ENCODE data around the gene GFAP.

The GFAP gene

DNA sequence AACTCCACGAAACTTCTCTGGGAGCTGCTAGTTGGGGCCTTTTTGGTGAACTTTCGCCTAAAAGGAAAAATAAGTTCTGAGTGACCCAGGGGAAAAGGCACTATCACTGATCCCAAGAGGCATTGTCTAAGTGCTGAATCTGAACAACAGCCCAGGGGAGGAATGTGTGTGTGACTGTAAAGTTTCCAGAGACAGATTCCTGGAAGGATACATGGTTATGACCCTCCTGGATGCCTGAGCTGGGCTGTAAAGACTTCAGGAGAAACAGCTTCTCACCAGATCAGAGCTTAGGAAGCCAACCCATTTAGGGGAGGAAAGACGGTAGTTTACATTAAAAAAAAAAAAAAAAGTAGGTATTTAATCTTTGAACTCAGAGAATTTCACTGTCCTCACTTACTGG is 47.5 kb downstream of the GFAP start:
- Histone ChIP-seq H3K4me1 (ENCODE audit: insufficient read depth, low read length, poor library complexity, severe bottlenecking) (no peaks in the 10 kb centered on the region), H3K9ac (ENCODE audit: low read depth, low read length, poor library complexity, severe bottlenecking) (no peak overlapping the region), H3F3A (ENCODE audit: low read depth) (no peaks in the 10 kb centered on the region; the same call in 1 of the 2 replicates), H3K79me2 (ENCODE audit: insufficient read depth, low read length) (no peaks in the 10 kb centered on the region), H3K9me2 (replicated peaks; ENCODE audit: low read depth, low read length) (no peaks in the 10 kb centered on the region), H4K20me1 (ENCODE audit: insufficient read depth, low read length, poor library complexity, severe bottlenecking) (no peaks in the 10 kb centered on the region), H2AFZ (ENCODE audit: low read length) (no peak overlapping the region), H3K27me3 (ENCODE audit: insufficient read depth, low read length, poor library complexity, severe bottlenecking) (no peaks in the 10 kb centered on the region), H3K4me3 (ENCODE audit: low read length, poor library complexity, severe bottlenecking) (no peak overlapping the region), H3K36me3 (ENCODE audit: insufficient read depth, low read length) (peaks cover 77% of the 10 kb centered on the region), H3K4me2 (ENCODE audit: low read depth, low read length, poor library complexity, severe bottlenecking) (no peak overlapping the region), H3K9me3 (ENCODE audit: insufficient read depth, low read depth, low read length) (no peaks in the 10 kb centered on the region)
- TF ChIP-seq EZH2phosphoT487 (IDR thresholded peaks at IDR 0.05; ENCODE audit: borderline replicate concordance), result no peak
- TF ChIP-seq, protein P1, sequence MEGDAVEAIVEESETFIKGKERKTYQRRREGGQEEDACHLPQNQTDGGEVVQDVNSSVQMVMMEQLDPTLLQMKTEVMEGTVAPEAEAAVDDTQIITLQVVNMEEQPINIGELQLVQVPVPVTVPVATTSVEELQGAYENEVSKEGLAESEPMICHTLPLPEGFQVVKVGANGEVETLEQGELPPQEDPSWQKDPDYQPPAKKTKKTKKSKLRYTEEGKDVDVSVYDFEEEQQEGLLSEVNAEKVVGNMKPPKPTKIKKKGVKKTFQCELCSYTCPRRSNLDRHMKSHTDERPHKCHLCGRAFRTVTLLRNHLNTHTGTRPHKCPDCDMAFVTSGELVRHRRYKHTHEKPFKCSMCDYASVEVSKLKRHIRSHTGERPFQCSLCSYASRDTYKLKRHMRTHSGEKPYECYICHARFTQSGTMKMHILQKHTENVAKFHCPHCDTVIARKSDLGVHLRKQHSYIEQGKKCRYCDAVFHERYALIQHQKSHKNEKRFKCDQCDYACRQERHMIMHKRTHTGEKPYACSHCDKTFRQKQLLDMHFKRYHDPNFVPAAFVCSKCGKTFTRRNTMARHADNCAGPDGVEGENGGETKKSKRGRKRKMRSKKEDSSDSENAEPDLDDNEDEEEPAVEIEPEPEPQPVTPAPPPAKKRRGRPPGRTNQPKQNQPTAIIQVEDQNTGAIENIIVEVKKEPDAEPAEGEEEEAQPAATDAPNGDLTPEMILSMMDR (conservative IDR thresholded peaks at IDR 0.05; ENCODE audit: low read length), result no peak

DNA sequence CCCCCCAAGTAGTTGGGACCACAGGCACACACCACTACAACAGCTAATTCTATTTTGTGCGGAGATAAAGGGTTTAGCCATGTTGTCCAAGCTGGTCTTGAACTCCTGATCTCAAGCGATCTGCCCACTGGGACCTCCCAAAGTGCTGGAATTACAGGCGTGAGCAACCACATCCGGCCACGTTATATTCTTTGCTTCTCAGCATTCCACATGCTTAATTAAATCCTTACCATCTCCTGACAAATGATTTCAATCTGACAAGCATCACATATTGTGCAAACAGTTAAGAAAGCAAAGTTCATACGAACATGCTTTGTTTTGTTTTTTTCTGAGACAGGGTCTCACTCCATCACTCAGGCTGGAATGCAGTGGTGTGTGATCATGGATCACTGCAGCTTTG is 49.4 kb downstream of the GFAP start:
- H3K9me2 ChIP-seq (replicated peaks; ENCODE audit: low read depth, low read length), result no peaks in the 10 kb centered on the region
- H3K4me3 ChIP-seq (ENCODE audit: low read length, poor library complexity, severe bottlenecking), result no peak overlapping the region
- H3K4me2 ChIP-seq (ENCODE audit: low read depth, low read length, poor library complexity, severe bottlenecking), result no peak overlapping the region
- TF ChIP-seq, protein P1 (conservative IDR thresholded peaks at IDR 0.05; ENCODE audit: low read length), result no peak
- TF ChIP-seq EZH2phosphoT487 (IDR thresholded peaks at IDR 0.05; ENCODE audit: borderline replicate concordance), result no peak
- H3F3A ChIP-seq (ENCODE audit: low read depth), result no peaks in the 10 kb centered on the region; the same call in 1 of the 2 replicates
- H3K79me2 ChIP-seq (ENCODE audit: insufficient read depth, low read length), result no peaks in the 10 kb centered on the region
- no peak overlapping the region for H2AFZ ChIP-seq (ENCODE audit: low read length)
- no peaks in the 10 kb centered on the region for H3K9me3 ChIP-seq (ENCODE audit: insufficient read depth, low read depth, low read length)
- H3K4me1 ChIP-seq (ENCODE audit: insufficient read depth, low read length, poor library complexity, severe bottlenecking), result no peaks in the 10 kb centered on the region
- peaks cover 78% of the 10 kb centered on the region; the same call in 1 of the 2 replicates for H3K36me3 ChIP-seq (ENCODE audit: insufficient read depth, low read length)
- no peaks in the 10 kb centered on the region for H3K27me3 ChIP-seq (ENCODE audit: insufficient read depth, low read length, poor library complexity, severe bottlenecking)
- H4K20me1 ChIP-seq (ENCODE audit: insufficient read depth, low read length, poor library complexity, severe bottlenecking), result no peaks in the 10 kb centered on the region
- no peak overlapping the region for H3K9ac ChIP-seq (ENCODE audit: low read depth, low read length, poor library complexity, severe bottlenecking)

DNA sequence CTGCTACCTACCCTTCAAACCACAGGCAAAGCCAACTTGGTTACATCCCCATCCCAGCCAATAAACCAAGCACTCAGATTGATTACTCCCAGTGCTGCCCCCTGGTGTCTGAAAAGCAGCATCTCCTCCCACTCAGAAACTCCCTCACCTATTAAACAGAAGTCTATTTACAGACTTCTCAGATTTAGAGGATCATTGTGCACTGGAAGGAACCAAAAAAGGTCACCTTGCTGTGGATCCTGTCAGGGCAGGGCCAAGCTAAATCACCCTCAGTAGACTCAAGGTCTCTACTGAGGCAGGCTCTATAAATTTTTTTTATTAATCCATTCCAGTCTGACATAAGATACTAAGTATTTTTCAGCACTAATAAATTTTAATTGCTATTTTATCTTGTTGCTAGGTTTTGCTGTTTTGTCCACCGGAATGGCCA is 50.1 kb downstream of the GFAP start:
- no peaks in the 10 kb centered on the region for H3K27me3 ChIP-seq (ENCODE audit: insufficient read depth, low read length, poor library complexity, severe bottlenecking)
- H3K9me3 ChIP-seq (ENCODE audit: insufficient read depth, low read depth, low read length), result no peaks in the 10 kb centered on the region
- no peaks in the 10 kb centered on the region for H3K79me2 ChIP-seq (ENCODE audit: insufficient read depth, low read length)
- H3K36me3 ChIP-seq (ENCODE audit: insufficient read depth, low read length), result peaks cover 81% of the 10 kb centered on the region; the same call in 1 of the 2 replicates
- no peak overlapping the region for H2AFZ ChIP-seq (ENCODE audit: low read length)
- H3K4me2 ChIP-seq (ENCODE audit: low read depth, low read length, poor library complexity, severe bottlenecking), result no peak overlapping the region
- TF ChIP-seq EZH2phosphoT487 (IDR thresholded peaks at IDR 0.05; ENCODE audit: borderline replicate concordance), result no peak
- TF ChIP-seq, protein P1 (conservative IDR thresholded peaks at IDR 0.05; ENCODE audit: low read length), result peak; percentile 91
- no peaks in the 10 kb centered on the region; the same call in 1 of the 2 replicates for H3F3A ChIP-seq (ENCODE audit: low read depth)
- no peaks in the 10 kb centered on the region for H3K4me1 ChIP-seq (ENCODE audit: insufficient read depth, low read length, poor library complexity, severe bottlenecking)
- no peaks in the 10 kb centered on the region for H3K9me2 ChIP-seq (replicated peaks; ENCODE audit: low read depth, low read length)
- H3K9ac ChIP-seq (ENCODE audit: low read depth, low read length, poor library complexity, severe bottlenecking), result no peak overlapping the region
- no peak overlapping the region for H3K4me3 ChIP-seq (ENCODE audit: low read length, poor library complexity, severe bottlenecking)
- H4K20me1 ChIP-seq (ENCODE audit: insufficient read depth, low read length, poor library complexity, severe bottlenecking), result no peaks in the 10 kb centered on the region

All from Loucy (cell line).